Measurements from ENCODE around the gene ZCRB1.
A peak's percentile ranks its signal among the peaks of the same experiment; 100 is the strongest.

ZCRB1 gene

GRCh38 chr12:42326541-42327226 lies 790 bp upstream of the ZCRB1 start:
- peak; percentile 51 for DNase-seq

- DNase-seq, result no peak
These were observed 605 bp downstream of the ZCRB1 start for GRCh38 chr12:42325326-42325652.

GRCh38 chr12:42323856-42324255 lies 2.0 kb downstream of the ZCRB1 start:
- no peak for DNase-seq

- DNase-seq, result no peak
These were observed 3.3 kb downstream of the ZCRB1 start for GRCh38 chr12:42322567-42322966.

- no peak for DNase-seq
These were observed 5.1 kb downstream of the ZCRB1 start for GRCh38 chr12:42320796-42321195.

GRCh38 chr12:42315108-42315507 lies 10.8 kb downstream of the ZCRB1 start:
- no peak for DNase-seq

- no peak for DNase-seq
These were observed 15.9 kb downstream of the ZCRB1 start for GRCh38 chr12:42309996-42310395.

GRCh38 chr12:42308390-42308789 lies 17.5 kb downstream of the ZCRB1 start:
- no peak for DNase-seq

- DNase-seq, result no peak
These were observed 19.6 kb downstream of the ZCRB1 start for GRCh38 chr12:42306297-42306696.

GRCh38 chr12:42299392-42300308 lies 26.2 kb downstream of the ZCRB1 start:
- no peak for DNase-seq

GRCh38 chr12:42298887-42299286 lies 27.0 kb downstream of the ZCRB1 start:
- DNase-seq, result no peak

GRCh38 chr12:42296503-42297109 lies 29.3 kb downstream of the ZCRB1 start:
- DNase-seq, result no peak

- DNase-seq, result no peak
These were observed 34.2 kb downstream of the ZCRB1 start for GRCh38 chr12:42291680-42292079.

- no peak for DNase-seq
These were observed 37.4 kb downstream of the ZCRB1 start for GRCh38 chr12:42288544-42288943.

- DNase-seq, result no peak
These were observed 39.2 kb downstream of the ZCRB1 start for GRCh38 chr12:42286741-42287140.

GRCh38 chr12:42285431-42285830 lies 40.5 kb downstream of the ZCRB1 start:
- DNase-seq, result no peak

GRCh38 chr12:42284876-42285275 lies 41.0 kb downstream of the ZCRB1 start:
- no peak for DNase-seq

- DNase-seq, result no peak
These were observed 41.7 kb downstream of the ZCRB1 start for GRCh38 chr12:42284157-42284556.

- DNase-seq, result no peak
These were observed 42.2 kb downstream of the ZCRB1 start for GRCh38 chr12:42283739-42284138.

GRCh38 chr12:42282294-42282693 lies 43.6 kb downstream of the ZCRB1 start:
- no peak for DNase-seq

- DNase-seq, result no peak
These were observed 44.0 kb downstream of the ZCRB1 start for GRCh38 chr12:42281844-42282243.

- no peak for DNase-seq
These were observed 44.6 kb downstream of the ZCRB1 start for GRCh38 chr12:42281278-42281677.

- DNase-seq, result no peak
These were observed 47.8 kb downstream of the ZCRB1 start for GRCh38 chr12:42278128-42278510.
